Fibroblast of pulmonary artery (primary cell): ENCODE data around the gene SETMAR.

Experiments
- DNase-seq: peaks from one replicate; pipeline ENCODE4 v3.0.0-alpha.2; 2010; ENCODE audit warnings: low read depth
- H3K4me3 ChIP-seq: replicated peaks from 2 replicates; pipeline ENCODE4 v1.5.1; 2011; ENCODE audit warnings: low read depth, mild to moderate bottlenecking, control low read depth, low read length, moderate library complexity
- CTCF ChIP-seq: IDR thresholded peaks from 2 replicates; pipeline ENCODE4 v1.5.1; 2011; ENCODE audit warnings: mild to moderate bottlenecking, control low read depth, low read length, inconsistent platforms; ENCODE audit errors: missing control alignments

SETMAR gene

GRCh38 chr3:4313606-4314293, 10.6 kb downstream of the SETMAR start:
- H3K4me3 ChIP-seq: no peak overlapping the region
- no peak for DNase-seq
- no peak for TF ChIP-seq CTCF

- no peak overlapping the region for H3K4me3 ChIP-seq
- peak; percentile 50 for TF ChIP-seq CTCF
- no peak for DNase-seq
These were observed 11.5 kb downstream of the SETMAR start for GRCh38 chr3:4314688-4315087.

GRCh38 chr3:4320096-4320911, 17.1 kb downstream of the SETMAR start:
- peak; percentile 10 for DNase-seq
- H3K4me3 ChIP-seq: no peak overlapping the region
- TF ChIP-seq CTCF: no peak

- no peak for DNase-seq
- H3K4me3 ChIP-seq: no peak overlapping the region
- no peak for TF ChIP-seq CTCF
These were observed 18.6 kb downstream of the SETMAR start for GRCh38 chr3:4321732-4322131.

GRCh38 chr3:4322635-4323034, 19.5 kb downstream of the SETMAR start:
- TF ChIP-seq CTCF: no peak
- peak; percentile 98 for DNase-seq
- no peak overlapping the region for H3K4me3 ChIP-seq

GRCh38 chr3:4323246-4324027, 20.3 kb downstream of the SETMAR start:
- TF ChIP-seq CTCF: no peak

More at GRCh38 chr3:4323246-4324027, 20.3 kb downstream of the SETMAR start:
- H3K4me3 ChIP-seq: no peak overlapping the region
- peak; percentile 45 for DNase-seq
